Measurements from ENCODE around the gene ZNF710. TPM values are rescaled to one million over a fixed set of nuclear protein-coding genes. Genes with fewer than 3 reads are reported as not detected.
A peak's percentile ranks its signal among the peaks of the same experiment; 100 is the strongest.

ZNF710 gene
- total RNA-seq, 1 donor from 2014 or later: 47.9 TPM

DNA sequence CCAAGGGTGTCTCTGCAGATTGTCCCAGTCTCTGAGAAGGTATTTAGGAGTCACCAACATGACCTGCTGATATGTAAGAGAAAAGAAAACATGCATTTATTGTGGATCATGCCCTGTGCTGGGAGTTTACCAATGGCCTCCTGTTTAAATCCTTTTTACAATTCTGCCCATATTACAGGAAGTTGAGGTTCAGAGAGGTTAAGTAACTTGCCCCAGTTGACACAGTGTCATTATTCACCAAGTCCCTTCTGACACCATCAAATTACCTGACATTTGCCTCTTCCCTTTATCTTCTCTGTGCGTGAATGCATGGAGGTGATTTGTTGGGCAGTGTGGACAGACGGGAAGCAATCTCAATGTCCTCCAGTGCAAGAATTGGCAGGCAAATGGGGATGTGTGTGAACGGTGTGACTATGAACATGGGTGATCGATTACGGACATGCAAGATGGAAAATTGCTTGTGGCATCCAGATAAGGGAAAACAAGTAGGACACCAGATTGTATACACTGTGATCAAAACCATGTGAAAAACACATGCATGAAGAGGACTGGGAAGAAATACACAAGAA, 27.3 kb downstream of the ZNF710 start:
- H3K4me1 ChIP-seq: peaks cover 26% of the 10 kb centered on the region
- ATAC-seq: no peak

DNA sequence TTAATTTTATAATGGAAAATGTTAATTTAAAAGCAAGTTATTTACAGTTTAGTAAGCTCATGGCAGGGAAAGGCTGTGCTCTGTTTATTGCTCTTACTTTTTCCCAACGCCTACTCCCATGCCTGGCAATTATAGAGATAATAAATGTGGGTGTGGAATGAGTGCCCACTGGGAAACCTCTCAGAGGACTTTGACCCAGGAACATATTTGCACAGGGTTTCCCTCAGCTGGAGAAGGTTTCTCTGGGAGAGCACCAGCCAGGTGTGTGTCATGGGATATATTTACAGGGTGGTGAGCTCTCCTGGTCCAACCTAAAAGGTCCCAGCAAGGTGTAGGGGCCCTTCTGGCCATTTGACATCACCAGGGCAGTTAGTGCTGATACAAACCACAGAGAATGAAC, 27.9 kb downstream of the ZNF710 start:
- intact Hi-C loops (cut with DNase I): no loop called here
- TF ChIP-seq, protein P1, sequence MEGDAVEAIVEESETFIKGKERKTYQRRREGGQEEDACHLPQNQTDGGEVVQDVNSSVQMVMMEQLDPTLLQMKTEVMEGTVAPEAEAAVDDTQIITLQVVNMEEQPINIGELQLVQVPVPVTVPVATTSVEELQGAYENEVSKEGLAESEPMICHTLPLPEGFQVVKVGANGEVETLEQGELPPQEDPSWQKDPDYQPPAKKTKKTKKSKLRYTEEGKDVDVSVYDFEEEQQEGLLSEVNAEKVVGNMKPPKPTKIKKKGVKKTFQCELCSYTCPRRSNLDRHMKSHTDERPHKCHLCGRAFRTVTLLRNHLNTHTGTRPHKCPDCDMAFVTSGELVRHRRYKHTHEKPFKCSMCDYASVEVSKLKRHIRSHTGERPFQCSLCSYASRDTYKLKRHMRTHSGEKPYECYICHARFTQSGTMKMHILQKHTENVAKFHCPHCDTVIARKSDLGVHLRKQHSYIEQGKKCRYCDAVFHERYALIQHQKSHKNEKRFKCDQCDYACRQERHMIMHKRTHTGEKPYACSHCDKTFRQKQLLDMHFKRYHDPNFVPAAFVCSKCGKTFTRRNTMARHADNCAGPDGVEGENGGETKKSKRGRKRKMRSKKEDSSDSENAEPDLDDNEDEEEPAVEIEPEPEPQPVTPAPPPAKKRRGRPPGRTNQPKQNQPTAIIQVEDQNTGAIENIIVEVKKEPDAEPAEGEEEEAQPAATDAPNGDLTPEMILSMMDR (IDR thresholded peaks at IDR 0.05): no peak
- ATAC-seq (no peak), DNase-seq (no peak)
- Histone ChIP-seq H3K27ac (no peak overlapping the region), H3K27me3 (no peaks in the 10 kb centered on the region), H3K36me3 (no peaks in the 10 kb centered on the region), H3K4me1 (peaks cover 32% of the 10 kb centered on the region), H3K9me3 (no peaks in the 10 kb centered on the region), H3K4me3 (no peak overlapping the region)

More for the DNA sequence above, 27.3 kb downstream of the ZNF710 start:
- H3K36me3 ChIP-seq: no peaks in the 10 kb centered on the region
- H3K27ac ChIP-seq: no peak overlapping the region
- no peak overlapping the region for H3K4me3 ChIP-seq
- intact Hi-C loops (cut with DNase I): no loop called here
- no peak for DNase-seq
- no peaks in the 10 kb centered on the region for H3K27me3 ChIP-seq
- no peaks in the 10 kb centered on the region for H3K9me3 ChIP-seq
- TF ChIP-seq, protein P1 (IDR thresholded peaks at IDR 0.05): no peak

GRCh38 chr15:90030376-90030775, 29.3 kb downstream of the ZNF710 start:
- ATAC-seq (no peak), DNase-seq (no peak)
- intact Hi-C loops (cut with DNase I): no loop called here
- TF ChIP-seq, protein P1 (IDR thresholded peaks at IDR 0.05): no peak
- Histone ChIP-seq H3K36me3 (no peaks in the 10 kb centered on the region), H3K4me3 (no peak overlapping the region), H3K27me3 (no peaks in the 10 kb centered on the region), H3K9me3 (no peaks in the 10 kb centered on the region), H3K4me1 (peaks cover 40% of the 10 kb centered on the region), H3K27ac (no peak overlapping the region)

GRCh38 chr15:90031231-90031791, 30.2 kb downstream of the ZNF710 start:
- TF ChIP-seq, protein P1 (IDR thresholded peaks at IDR 0.05): no peak
- no peaks in the 10 kb centered on the region for H3K27me3 ChIP-seq
- H3K9me3 ChIP-seq: no peaks in the 10 kb centered on the region
- intact Hi-C loops (cut with DNase I): no loop called here
- ATAC-seq: no peak
- H3K27ac ChIP-seq: peak overlapping the region; percentile 9
- H3K4me1 ChIP-seq: peaks cover 42% of the 10 kb centered on the region
- no peak overlapping the region for H3K4me3 ChIP-seq
- peak; percentile 35 for DNase-seq
- no peaks in the 10 kb centered on the region for H3K36me3 ChIP-seq

DNA sequence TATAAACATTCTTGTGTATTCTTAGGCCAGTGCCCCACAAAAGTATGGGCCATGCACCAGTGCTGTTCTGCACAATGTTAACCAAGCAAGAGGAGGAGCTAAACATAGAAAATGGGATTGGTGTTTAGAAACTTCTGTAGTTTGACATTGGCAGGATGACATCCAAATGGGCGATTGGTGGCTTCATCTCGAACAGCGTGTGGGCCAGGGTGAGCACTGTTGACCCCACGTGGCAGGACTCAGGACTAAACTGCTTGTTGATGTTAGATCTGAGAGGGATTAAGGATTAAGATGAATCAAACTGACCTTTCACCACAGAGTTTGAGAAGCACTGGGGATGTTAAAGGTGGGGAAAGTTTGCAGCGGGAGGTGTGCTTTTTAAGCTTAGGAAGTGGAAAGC, 31.9 kb downstream of the ZNF710 start:
- Histone ChIP-seq H3K27me3 (no peaks in the 10 kb centered on the region), H3K4me1 (peaks cover 59% of the 10 kb centered on the region), H3K36me3 (no peaks in the 10 kb centered on the region), H3K9me3 (no peaks in the 10 kb centered on the region), H3K27ac (peak overlapping the region; percentile 81), H3K4me3 (no peak overlapping the region)
- intact Hi-C loops (cut with DNase I): no loop called here
- TF ChIP-seq, protein P1 (IDR thresholded peaks at IDR 0.05): no peak
- DNase-seq (no peak), ATAC-seq (no peak)
